Mesenchymal stem cell (in vitro differentiated cells and primary cell): ENCODE data around the gene NAT10.
"Not testable (repeated sequence)": the region's sequence is repeated elsewhere in the genome, so short reads cannot be mapped to it uniquely, and the experiment has no call there.

ENCODE experiments used
- DNase-seq: peaks from one replicate; pipeline ENCODE4 v3.0.0-alpha.2; 2013
- H2AFZ ChIP-seq: one replicate; pipeline ENCODE4 v1.6.1; 2013; ENCODE audit warnings: low read depth, mild to moderate bottlenecking, control low read depth, inconsistent platforms, low read length, moderate library complexity
- H2AK5ac ChIP-seq: 2 replicates; pipeline ENCODE4 v1.6.1; 2013; ENCODE audit warnings: low read length, moderate library complexity, mild to moderate bottlenecking, inconsistent platforms; ENCODE audit not compliant: severe bottlenecking
- H2BK120ac ChIP-seq: one replicate; pipeline ENCODE4 v1.6.1; 2013; ENCODE audit warnings: low read depth, mild to moderate bottlenecking, inconsistent platforms, low read length, moderate library complexity
- H2BK12ac ChIP-seq, 2 experiments: one replicate each; pipeline ENCODE4 v1.6.1; 2013; ENCODE audit warnings: inconsistent platforms in 2 of 2, low read length in 2 of 2, mild to moderate bottlenecking in 2 of 2, moderate library complexity in 2 of 2, control low read depth in 1 of 2
- H2BK15ac ChIP-seq: one replicate; pipeline ENCODE4 v1.6.1; 2013; ENCODE audit warnings: mild to moderate bottlenecking, low read depth, inconsistent platforms; ENCODE audit not compliant: poor library complexity, severe bottlenecking
- H2BK5ac ChIP-seq: 2 replicates; pipeline ENCODE4 v1.6.1; 2013; ENCODE audit warnings: low read depth, mild to moderate bottlenecking, low read length, control low read depth, inconsistent platforms; ENCODE audit not compliant: poor library complexity, severe bottlenecking
- H3K14ac ChIP-seq, 2 experiments: one replicate each; pipeline ENCODE4 v1.6.1; 2013; ENCODE audit warnings: inconsistent platforms in 2 of 2, low read length in 2 of 2, control low read depth in 1 of 2, mild to moderate bottlenecking in 1 of 2, moderate library complexity in 1 of 2
- H3K18ac ChIP-seq, 2 experiments: one replicate each; pipeline ENCODE4 v1.6.1; 2013; ENCODE audit warnings: inconsistent platforms in 2 of 2, low read length in 2 of 2, control low read depth in 1 of 2, low read depth in 1 of 2, mild to moderate bottlenecking in 1 of 2
- H3K23ac ChIP-seq, 2 experiments: one replicate each; pipeline ENCODE4 v1.6.1; 2013; ENCODE audit warnings: inconsistent platforms in 2 of 2, low read length in 2 of 2, mild to moderate bottlenecking in 2 of 2, moderate library complexity in 2 of 2, control low read depth in 1 of 2
- H3K27ac ChIP-seq: 2 replicates; pipeline ENCODE4 v1.5.1; 2013; ENCODE audit warnings: mild to moderate bottlenecking, moderate library complexity, low read length, control low read depth, inconsistent platforms; ENCODE audit not compliant: poor library complexity, severe bottlenecking
- H3K27me3 ChIP-seq, 2 experiments: 2 replicates each; pipeline versions ENCODE4 v1.6.1 to v1.7.0; 2013; ENCODE audit warnings: low read length in 2 of 2, mild to moderate bottlenecking in 2 of 2, moderate library complexity in 2 of 2, control low read depth in 1 of 2, inconsistent platforms in 1 of 2; ENCODE audit not compliant: control insufficient read depth in 1 of 2, insufficient read depth in 1 of 2
- H3K36me3 ChIP-seq, 2 experiments: 2 replicates each; pipeline versions ENCODE4 v1.6.1 to v1.7.0; 2013; ENCODE audit warnings: low read length in 2 of 2, control low read depth in 1 of 2, inconsistent platforms in 1 of 2, low read depth in 1 of 2, mild to moderate bottlenecking in 1 of 2; ENCODE audit not compliant: insufficient read depth in 2 of 2, control insufficient read depth in 1 of 2
- H3K4ac ChIP-seq, 2 experiments: one replicate each; pipeline ENCODE4 v1.6.1; 2013; ENCODE audit warnings: inconsistent platforms in 2 of 2, low read length in 2 of 2, mild to moderate bottlenecking in 2 of 2, moderate library complexity in 2 of 2, control low read depth in 1 of 2, low read depth in 1 of 2
- H3K4me1 ChIP-seq: 2 replicates; pipeline ENCODE4 v1.6.1; 2013; ENCODE audit warnings: low read depth, low read length, control low read depth; ENCODE audit not compliant: control insufficient read depth, insufficient read depth
- H3K4me2 ChIP-seq: 2 replicates; pipeline ENCODE4 v1.6.1; 2013; ENCODE audit warnings: low read length, mild to moderate bottlenecking, inconsistent platforms; ENCODE audit not compliant: poor library complexity, severe bottlenecking
- H3K4me3 ChIP-seq, 2 experiments: 2 replicates each; pipeline versions ENCODE4 v1.5.1 to v1.7.0; 2013; ENCODE audit warnings: low read length in 2 of 2, mild to moderate bottlenecking in 2 of 2, control low read depth in 1 of 2, low read depth in 1 of 2; ENCODE audit not compliant: insufficient read depth in 1 of 2
- H3K79me1 ChIP-seq: replicated peaks from 2 replicates; pipeline ENCODE4 v1.6.1; 2013; ENCODE audit warnings: mild to moderate bottlenecking, control low read depth, low read length, inconsistent platforms; ENCODE audit not compliant: poor library complexity, severe bottlenecking
- H3K9ac ChIP-seq: 2 replicates; pipeline ENCODE4 v1.7.0; 2013; ENCODE audit warnings: mild to moderate bottlenecking, low read length, moderate library complexity
- H3K9me3 ChIP-seq: 2 replicates; pipeline ENCODE4 v1.7.0; 2013; ENCODE audit warnings: mild to moderate bottlenecking, low read length; ENCODE audit not compliant: control insufficient read depth
- H4K8ac ChIP-seq: one replicate; pipeline ENCODE4 v1.6.1; 2013; ENCODE audit warnings: inconsistent platforms, mild to moderate bottlenecking, low read length, moderate library complexity
- H4K91ac ChIP-seq: one replicate; pipeline ENCODE4 v1.6.1; 2013; ENCODE audit warnings: mild to moderate bottlenecking, low read length, inconsistent platforms
- WGBS: methylation state at CpG from one replicate; pipeline ENCODE4 v1.1.7; 2013; ENCODE audit warnings: mixed read lengths; 5-methylcytosine and 5-hydroxymethylcytosine counted together

Gene NAT10

GRCh38 chr11:34178209-34178821, 72.9 kb downstream of the NAT10 start:
- Histone ChIP-seq H3K9ac (no peak overlapping the region), H3K36me3 (peaks cover 0 to 7% of the 10 kb centered on the region in 2 experiments), H3K4me1 (peaks cover 6% of the 10 kb centered on the region), H3K4me2 (no peak overlapping the region), H3K4me3 (no peak overlapping the region), H4K8ac (no peak overlapping the region), H3K18ac (no peak overlapping the region), H2BK12ac (no peak overlapping the region), H3K9me3 (no peaks in the 10 kb centered on the region), H3K4ac (no peak overlapping the region), H3K79me1 (peaks cover 30% of the 10 kb centered on the region), H3K27me3 (peaks cover 0 to 5% of the 10 kb centered on the region in 2 experiments), H3K27ac (no peak overlapping the region), H2BK15ac (no peak overlapping the region), H2BK120ac (no peak overlapping the region), H3K14ac (no peak overlapping the region), H3K23ac (no peak overlapping the region), H4K91ac (no peak overlapping the region), H2AK5ac (no peak overlapping the region), H2BK5ac (no peak overlapping the region), H2AFZ (no peak overlapping the region)
- no peak for DNase-seq
- WGBS = 95% methylated on average over 9 of the region's 10 CpGs

- no peak overlapping the region for H3K27ac ChIP-seq
- no peak for DNase-seq
- H3K4me2 ChIP-seq = no peak overlapping the region
- no peak overlapping the region for H2BK12ac ChIP-seq
- no peaks in the 10 kb centered on the region for H3K27me3 ChIP-seq
- H3K4me3 ChIP-seq = no peak overlapping the region
- H2AK5ac ChIP-seq = no peak overlapping the region
- H3K79me1 ChIP-seq = peaks cover 31% of the 10 kb centered on the region
- H2BK15ac ChIP-seq = no peak overlapping the region
- no peak overlapping the region for H3K9ac ChIP-seq
- H3K14ac ChIP-seq = no peak overlapping the region
- WGBS = 92% methylated on average over 9 of the region's 9 CpGs
- peaks cover 5% of the 10 kb centered on the region for H3K4me1 ChIP-seq
- no peak overlapping the region for H4K8ac ChIP-seq
- peaks cover 0 to 8% of the 10 kb centered on the region in 2 experiments for H3K36me3 ChIP-seq
- no peak overlapping the region for H2AFZ ChIP-seq
- no peak overlapping the region for H2BK5ac ChIP-seq
- no peaks in the 10 kb centered on the region for H3K9me3 ChIP-seq
- no peak overlapping the region for H3K18ac ChIP-seq
- H4K91ac ChIP-seq = no peak overlapping the region
- H2BK120ac ChIP-seq = no peak overlapping the region
- H3K23ac ChIP-seq = no peak overlapping the region
- H3K4ac ChIP-seq = no peak overlapping the region
Measured at GRCh38 chr11:34179026-34179675, 73.7 kb downstream of the NAT10 start.

GRCh38 chr11:34180040-34180813, 74.8 kb downstream of the NAT10 start:
- 79% methylated on average over 4 of the region's 6 CpGs for WGBS
- H3K79me1 ChIP-seq = peaks cover 41% of the 10 kb centered on the region
- H4K91ac ChIP-seq = no peak overlapping the region
- H2AK5ac ChIP-seq = no peak overlapping the region
- no peak overlapping the region for H3K27ac ChIP-seq
- H2BK12ac ChIP-seq = no peak overlapping the region
- no peak overlapping the region for H3K4ac ChIP-seq
- H2BK120ac ChIP-seq = no peak overlapping the region
- no peak overlapping the region for H3K9ac ChIP-seq
- peaks cover 0 to 5% of the 10 kb centered on the region in 2 experiments for H3K27me3 ChIP-seq
- no peak overlapping the region for H3K4me2 ChIP-seq
- DNase-seq = no peak
- H3K9me3 ChIP-seq = no peaks in the 10 kb centered on the region
- no peak overlapping the region for H3K14ac ChIP-seq
- H2AFZ ChIP-seq = no peak overlapping the region
- no peak overlapping the region for H3K18ac ChIP-seq
- no peak overlapping the region for H2BK15ac ChIP-seq
- H3K4me1 ChIP-seq = peaks cover 3% of the 10 kb centered on the region
- H3K36me3 ChIP-seq = peaks cover 0 to 13% of the 10 kb centered on the region in 2 experiments
- no peak overlapping the region for H3K23ac ChIP-seq
- no peak overlapping the region for H3K4me3 ChIP-seq
- no peak overlapping the region for H4K8ac ChIP-seq
- H2BK5ac ChIP-seq = no peak overlapping the region

GRCh38 chr11:34180814-34181165, 75.4 kb downstream of the NAT10 start:
- H4K91ac ChIP-seq, H3K4me1 ChIP-seq, H3K18ac ChIP-seq, H3K9me3 ChIP-seq, H3K4me3 ChIP-seq, H2AK5ac ChIP-seq, DNase-seq, H3K14ac ChIP-seq, H2BK12ac ChIP-seq, H3K9ac ChIP-seq, H3K27ac ChIP-seq, H3K23ac ChIP-seq, H2BK120ac ChIP-seq, H2AFZ ChIP-seq, H3K4me2 ChIP-seq, H4K8ac ChIP-seq, H2BK5ac ChIP-seq, H3K27me3 ChIP-seq, H2BK15ac ChIP-seq, H3K4ac ChIP-seq: not testable (repeated sequence)
- Histone ChIP-seq H3K36me3 (peaks cover 0 to 13% of the 10 kb centered on the region in 2 experiments), H3K79me1 (peaks cover 41% of the 10 kb centered on the region)
- WGBS = 99% methylated on average over 5 of the region's 5 CpGs
